Measurements from ENCODE around the gene C19orf12. TPM values are rescaled to one million over a fixed set of nuclear protein-coding genes. Genes with fewer than 3 reads are reported as not detected.

The C19orf12 gene
- total and polyA plus RNA-seq, 5 donors from 2014 or later, result 22.8 to 33.7 (median 29.4) TPM

Other genes with a start within 250 kb of the C19orf12 start
- not detected for gene VSTM2B, start 189.3 kb downstream of the C19orf12 start, total RNA-seq
- not detected for gene VSTM2B, start 189.3 kb downstream of the C19orf12 start, polyA plus RNA-seq
- 64.3 TPM for gene POP4, start 109.0 kb downstream of the C19orf12 start, total RNA-seq
- 100 to 1,000 TPM; 162 to 202 (median 190) TPM for gene POP4, start 109.0 kb downstream of the C19orf12 start, polyA plus RNA-seq
- 21.0 TPM for gene PLEKHF1, start 49.8 kb downstream of the C19orf12 start, total RNA-seq
- gene PLEKHF1, start 49.8 kb downstream of the C19orf12 start, polyA plus RNA-seq, result 10 to 100 TPM; 23.5 to 49.3 (median 35.2) TPM
- 18.5 TPM for gene CCNE1, start 96.7 kb upstream of the C19orf12 start, total RNA-seq
- 1 to 10 TPM in 3 of 4 donors, under 1 TPM in 1; 0.88 to 4.7 (median 2.7) TPM for gene CCNE1, start 96.7 kb upstream of the C19orf12 start, polyA plus RNA-seq
- gene URI1, start 227.0 kb upstream of the C19orf12 start, total RNA-seq, result 60.8 TPM
- 10 to 100 TPM; 11.9 to 31.2 (median 18.0) TPM for gene URI1, start 227.0 kb upstream of the C19orf12 start, polyA plus RNA-seq

Measured in CD4-positive, CD25-positive, alpha-beta regulatory T cell (primary cell).